ENCODE data around the gene MEX3D. TPM values are rescaled to one million over a fixed set of nuclear protein-coding genes. Genes with fewer than 3 reads are reported as not detected.

The MEX3D gene
- total and polyA plus RNA-seq, 4 donors, result 0.92 to 9.1 (median 5.2) TPM

GRCh38 chr19:1505991-1506881, 61.9 kb downstream of the MEX3D start:
- no peak overlapping the region for H3K9ac ChIP-seq (ENCODE audit: low read depth in 1 of 2, low read length in 2 of 2)
- H3K4me1 ChIP-seq (ENCODE audit: control insufficient read depth in 4 of 4, insufficient read depth in 4 of 4, low read length in 3 of 4), result peaks cover 3 to 28% (median 12%) of the 10 kb centered on the region in 4 donors
- WGBS, result 94% methylated on average over 45 of the region's 45 CpGs
- no peak for DNase-seq (ENCODE audit: low spot score)
- H3K4me3 ChIP-seq (ENCODE audit: low read depth in 1 of 3, low read length in 3 of 3), result no peak overlapping the region
- H3K36me3 ChIP-seq (ENCODE audit: control insufficient read depth in 4 of 4, insufficient read depth in 3 of 4, low read depth in 1 of 4, low read length in 3 of 4), result no peaks in the 10 kb centered on the region
- no peak overlapping the region for H3K27ac ChIP-seq (ENCODE audit: low read depth in 1 of 2, low read length in 2 of 2)
- no peaks in the 10 kb centered on the region for H3K9me3 ChIP-seq (ENCODE audit: control insufficient read depth in 4 of 4, low read length in 3 of 4)
- TF ChIP-seq TAF1 (conservative IDR thresholded peaks at IDR 0.05) (no peak), HNF4G (IDR thresholded peaks at IDR 0.05) (no peak), JUND (IDR thresholded peaks at IDR 0.05) (no peak), HNF4A (conservative IDR thresholded peaks at IDR 0.05) (no peak), RAD21 (IDR thresholded peaks at IDR 0.05) (no peak), YY1 (IDR thresholded peaks at IDR 0.05) (no peak), SP1 (IDR thresholded peaks at IDR 0.05) (no peak), FOXA2 (IDR thresholded peaks at IDR 0.05) (no peak), GABPA (IDR thresholded peaks at IDR 0.05 in 1 of 2, conservative IDR thresholded peaks at IDR 0.05 in 1 of 2) (no peak), FOXA1 (IDR thresholded peaks at IDR 0.05) (no peak), NR2F2 (IDR thresholded peaks at IDR 0.05) (no peak), REST (IDR thresholded peaks at IDR 0.05) (no peak), CTCF (IDR thresholded peaks at IDR 0.05; ENCODE audit: low read depth, low read length, missing input control) (no peak), MAX (IDR thresholded peaks at IDR 0.05) (no peak), EGR1 (IDR thresholded peaks at IDR 0.05; ENCODE audit: low read depth in 2 of 2) (no peak), ATF3 (IDR thresholded peaks at IDR 0.05) (no peak), RXRA (IDR thresholded peaks at IDR 0.05) (no peak)
- TF ChIP-seq, protein P1, sequence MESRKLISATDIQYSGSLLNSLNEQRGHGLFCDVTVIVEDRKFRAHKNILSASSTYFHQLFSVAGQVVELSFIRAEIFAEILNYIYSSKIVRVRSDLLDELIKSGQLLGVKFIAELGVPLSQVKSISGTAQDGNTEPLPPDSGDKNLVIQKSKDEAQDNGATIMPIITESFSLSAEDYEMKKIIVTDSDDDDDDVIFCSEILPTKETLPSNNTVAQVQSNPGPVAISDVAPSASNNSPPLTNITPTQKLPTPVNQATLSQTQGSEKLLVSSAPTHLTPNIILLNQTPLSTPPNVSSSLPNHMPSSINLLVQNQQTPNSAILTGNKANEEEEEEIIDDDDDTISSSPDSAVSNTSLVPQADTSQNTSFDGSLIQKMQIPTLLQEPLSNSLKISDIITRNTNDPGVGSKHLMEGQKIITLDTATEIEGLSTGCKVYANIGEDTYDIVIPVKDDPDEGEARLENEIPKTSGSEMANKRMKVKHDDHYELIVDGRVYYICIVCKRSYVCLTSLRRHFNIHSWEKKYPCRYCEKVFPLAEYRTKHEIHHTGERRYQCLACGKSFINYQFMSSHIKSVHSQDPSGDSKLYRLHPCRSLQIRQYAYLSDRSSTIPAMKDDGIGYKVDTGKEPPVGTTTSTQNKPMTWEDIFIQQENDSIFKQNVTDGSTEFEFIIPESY (IDR thresholded peaks at IDR 0.05), result no peak
- H3K27me3 ChIP-seq (ENCODE audit: control insufficient read depth in 4 of 4, insufficient read depth in 4 of 4, low read length in 3 of 4), result no peaks in the 10 kb centered on the region
